ENCODE results near the gene TMEM260.

TMEM260 gene

DNA sequence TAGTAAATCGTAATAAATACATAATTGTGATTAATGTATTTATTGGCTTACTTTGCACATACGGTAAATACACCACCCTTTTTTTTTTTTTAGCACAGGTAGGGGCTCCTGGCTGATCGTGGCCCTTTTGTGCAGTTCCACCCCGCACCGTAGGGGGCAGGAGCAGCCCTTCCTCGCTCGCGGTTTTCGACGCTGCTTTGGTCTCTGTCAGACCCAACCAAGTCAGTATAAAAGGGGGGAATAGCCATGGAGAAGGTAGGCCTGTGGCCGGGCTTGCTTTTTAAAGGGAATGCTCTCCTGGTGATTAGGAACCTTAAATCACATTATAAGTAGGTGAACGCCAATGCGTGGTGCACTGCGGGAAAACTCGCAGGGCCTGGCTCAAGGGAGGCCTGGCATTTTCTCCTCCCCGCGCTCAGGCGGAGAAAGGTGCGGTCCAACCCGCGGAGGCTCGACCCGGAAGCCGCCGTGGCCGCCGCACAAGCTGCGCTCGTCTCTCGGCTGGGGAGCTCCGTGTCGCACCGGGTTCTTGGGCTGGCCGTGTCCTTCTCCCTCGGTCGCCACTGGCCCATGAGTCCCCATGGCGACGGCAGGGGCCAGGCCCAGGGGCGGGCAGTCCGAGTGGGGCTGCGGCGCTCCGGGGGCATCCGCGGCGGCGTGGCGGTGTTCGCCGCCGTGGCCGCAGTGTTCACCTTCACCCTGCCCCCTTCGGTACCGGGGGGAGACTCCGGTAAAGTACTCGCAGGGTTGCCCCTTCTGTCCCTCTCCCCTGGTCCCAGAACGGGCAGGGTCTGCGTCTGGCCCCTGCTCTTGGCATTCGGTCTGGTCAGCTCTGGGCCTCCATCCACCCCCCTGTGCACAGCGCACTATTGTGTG is at the start of gene TMEM260:
TMEM260 (plus strand) TSS at position 454 of the 876 bp plus-strand sequence; CDS start at position 571, 117 bp downstream.
- DNase-seq: peak; percentile 92

DNA sequence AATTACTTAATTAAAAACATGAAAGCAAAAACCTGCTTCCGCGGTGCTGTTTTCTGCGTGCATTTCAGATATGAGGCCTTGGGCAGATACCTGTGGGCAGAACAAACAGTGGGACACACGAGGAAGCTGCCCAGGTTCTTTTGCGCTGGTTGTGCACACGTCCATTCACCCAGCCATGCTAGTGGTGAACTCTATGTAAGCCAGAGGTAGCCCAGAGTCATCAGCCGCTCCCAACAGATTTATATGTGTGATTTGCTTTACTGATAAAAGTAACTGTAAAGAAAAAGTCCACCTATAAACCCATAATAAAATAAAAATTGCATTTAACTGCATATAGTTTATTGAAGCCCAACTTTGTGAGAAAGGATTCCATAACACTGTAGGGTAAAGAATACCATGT is 47.1 kb upstream of the TMEM260 start:
- no peak for DNase-seq

DNA sequence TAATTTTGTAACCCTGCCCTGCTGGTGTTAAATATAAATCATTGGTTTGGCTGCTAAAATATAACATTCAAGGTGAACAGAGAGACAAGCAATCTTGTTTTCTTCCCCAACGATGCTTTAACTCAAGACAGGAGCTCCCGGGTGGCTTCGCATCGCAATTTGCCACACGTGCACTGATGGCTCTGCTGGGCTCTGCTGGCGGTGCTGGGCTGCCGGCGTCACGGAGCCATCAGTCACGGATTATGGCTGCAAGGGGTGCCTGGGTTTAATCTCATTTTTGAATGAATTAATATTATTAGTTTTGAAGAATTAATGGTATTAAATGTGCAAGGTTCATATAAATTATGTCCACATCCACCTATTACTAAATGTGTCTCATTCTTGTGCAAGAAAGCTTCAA is 44.9 kb upstream of the TMEM260 start:
- DNase-seq: no peak

DNA sequence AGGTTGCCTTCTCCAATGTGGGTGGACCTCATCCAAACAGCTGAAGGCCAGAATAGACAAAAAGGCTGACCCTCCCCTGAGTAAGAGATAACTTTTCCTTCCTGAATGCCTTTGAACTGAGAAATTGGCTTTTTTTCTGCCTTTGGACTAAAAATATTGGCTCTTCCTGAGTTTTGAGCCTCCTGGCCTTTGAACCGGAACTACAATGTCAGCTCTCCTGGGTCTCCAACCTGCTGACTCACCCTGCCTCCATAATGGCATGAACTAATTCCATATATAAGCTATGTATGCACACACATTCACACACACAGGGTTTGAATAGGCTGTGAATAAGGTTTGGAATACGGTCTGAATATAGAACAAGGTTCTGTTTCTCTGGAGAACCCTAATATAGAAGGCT is 39.7 kb upstream of the TMEM260 start:
- DNase-seq: no peak

DNA sequence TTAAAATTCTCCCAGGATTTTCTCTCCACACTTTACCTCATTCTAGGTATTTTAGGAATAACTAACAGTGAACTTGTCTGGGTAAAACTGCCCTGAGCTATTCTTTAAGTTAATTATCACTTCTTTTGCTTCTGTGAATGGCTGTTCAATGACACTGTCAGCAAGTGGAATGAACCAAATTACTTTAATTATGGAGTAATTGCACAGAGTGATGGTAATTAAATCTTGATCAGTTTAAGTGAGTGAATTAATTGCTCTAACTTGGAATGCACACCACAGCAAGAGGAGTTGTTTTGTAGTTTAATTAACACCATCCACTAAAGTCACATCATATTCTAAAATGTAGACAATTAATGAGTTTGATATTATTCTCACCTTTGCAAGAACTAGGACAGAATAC is 36.2 kb upstream of the TMEM260 start:
- no peak for DNase-seq

DNA sequence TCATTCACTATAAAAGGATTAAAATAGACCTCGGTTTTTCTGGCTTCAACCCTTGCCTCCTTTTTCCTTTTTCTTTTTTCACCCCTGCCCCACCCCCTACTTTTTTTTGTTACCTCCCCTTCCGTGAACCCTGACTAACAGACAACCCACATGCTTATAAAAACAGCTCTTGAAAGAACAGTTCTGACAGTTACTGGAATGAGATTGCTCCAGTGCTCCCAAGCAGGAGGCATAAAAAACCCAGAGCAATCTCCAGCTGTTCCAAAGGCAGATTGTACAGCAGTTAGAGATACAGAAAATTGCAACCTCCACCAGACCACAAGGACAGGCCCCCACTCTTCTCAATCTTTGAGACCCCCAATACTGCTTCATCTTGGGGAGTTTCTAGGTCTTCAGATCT is 29.9 kb upstream of the TMEM260 start:
- DNase-seq: no peak

DNA sequence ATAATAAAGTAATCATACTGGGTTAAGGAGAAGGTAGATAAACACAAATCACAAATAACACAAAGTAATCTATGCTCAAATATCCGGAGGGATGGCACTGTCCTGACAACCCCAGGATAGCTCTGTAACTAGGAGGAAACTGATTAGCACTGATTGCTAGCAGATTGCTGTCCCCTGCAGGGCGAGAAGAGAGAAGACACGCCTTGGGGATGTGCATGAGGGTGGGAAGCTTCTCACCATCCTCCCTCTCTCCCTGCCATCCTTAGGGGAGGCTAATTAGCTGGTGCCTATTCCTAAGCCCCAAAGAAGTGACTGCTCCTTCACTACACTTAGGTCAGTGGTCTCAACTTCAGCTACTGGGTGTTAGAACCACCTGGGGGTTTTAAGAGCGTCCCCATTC is 27.0 kb upstream of the TMEM260 start:
- DNase-seq: no peak

DNA sequence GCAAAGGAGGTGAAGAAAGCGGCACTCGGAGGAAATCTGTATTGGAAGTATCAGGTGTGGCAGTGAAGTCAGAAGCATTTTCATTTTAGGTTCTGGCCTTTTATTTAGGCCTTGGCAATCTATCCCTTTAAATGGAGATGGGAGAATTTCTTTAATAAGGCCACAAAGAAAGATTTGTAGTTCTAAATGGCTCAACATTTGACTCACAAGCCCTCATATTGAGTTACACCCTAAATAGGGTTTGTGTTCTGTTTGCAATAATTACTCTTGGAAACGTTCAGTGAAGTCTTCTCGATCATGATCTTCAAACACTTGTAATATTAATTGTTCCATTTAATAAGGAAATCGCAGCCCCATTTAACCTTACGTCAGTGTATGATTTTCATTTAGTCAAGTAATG is 25.3 kb upstream of the TMEM260 start:
- DNase-seq: no peak

DNA sequence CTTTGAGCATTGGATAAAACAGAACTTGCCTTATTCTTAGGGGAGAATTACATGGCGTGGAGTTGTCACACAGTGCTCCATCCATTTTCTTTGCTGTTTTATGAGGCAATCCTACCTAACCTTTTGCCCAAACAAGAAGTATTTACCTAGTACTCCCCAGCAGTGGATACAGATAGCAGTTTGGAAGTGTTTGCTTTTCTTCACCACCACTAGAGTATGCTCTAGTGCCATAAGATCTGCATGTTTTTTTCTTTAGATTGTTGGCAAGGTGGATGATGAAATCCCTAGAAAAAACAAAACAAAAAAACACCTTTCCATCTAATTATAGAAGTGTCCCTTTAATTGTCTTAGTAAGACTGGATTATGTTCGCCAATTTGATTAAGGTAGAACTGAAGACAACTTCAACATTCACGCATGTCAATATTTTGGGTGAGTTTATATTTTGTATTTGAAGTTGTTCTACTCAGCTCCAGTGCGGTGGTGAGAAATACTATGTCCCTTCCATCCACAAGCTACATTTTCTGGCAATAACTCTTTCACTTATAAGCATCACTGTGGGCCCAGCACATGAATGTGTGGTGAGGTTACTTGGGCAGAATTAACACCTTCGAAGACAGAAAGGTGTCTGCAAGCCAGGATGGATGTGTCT is 23.6 kb upstream of the TMEM260 start:
- no peak for DNase-seq

DNA sequence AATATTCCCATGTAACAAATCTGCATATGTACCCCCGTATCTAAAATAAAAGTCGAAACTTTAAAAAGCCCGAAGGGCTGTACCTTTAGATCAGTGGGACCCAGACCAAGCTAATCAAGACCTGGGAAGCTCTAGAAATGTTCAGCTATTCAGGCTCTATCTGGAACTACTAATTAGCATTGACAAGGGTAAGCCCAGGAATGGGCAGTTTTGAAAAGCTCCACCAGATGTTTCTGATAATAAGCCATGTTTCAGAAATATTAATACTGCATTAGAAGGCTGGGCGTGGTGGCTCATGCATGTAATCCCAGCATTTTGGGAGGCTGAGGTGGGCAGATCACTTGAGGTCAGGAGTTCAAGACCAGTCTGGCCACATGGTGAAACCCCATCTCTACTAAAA is 20.4 kb upstream of the TMEM260 start:
- DNase-seq: no peak

DNA sequence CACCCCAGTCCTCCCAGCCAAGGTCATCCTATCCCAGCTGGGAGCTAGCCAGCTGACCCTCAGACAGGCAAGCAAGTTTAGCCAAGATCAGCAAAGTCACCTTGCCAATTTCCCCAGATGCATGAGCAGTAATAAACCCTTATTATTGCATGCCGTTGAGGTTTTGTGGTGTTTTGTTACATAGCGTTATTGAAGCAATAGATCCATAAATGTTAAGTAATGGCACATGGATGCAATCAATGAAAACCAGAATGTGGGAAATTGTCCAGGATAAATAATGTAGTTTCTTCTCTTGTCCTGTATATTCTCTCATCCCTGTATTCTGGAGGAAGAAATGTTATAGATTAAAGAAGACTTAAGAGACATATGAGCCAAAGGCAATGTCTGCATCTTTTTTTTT is 18.0 kb upstream of the TMEM260 start:
- DNase-seq: no peak

DNA sequence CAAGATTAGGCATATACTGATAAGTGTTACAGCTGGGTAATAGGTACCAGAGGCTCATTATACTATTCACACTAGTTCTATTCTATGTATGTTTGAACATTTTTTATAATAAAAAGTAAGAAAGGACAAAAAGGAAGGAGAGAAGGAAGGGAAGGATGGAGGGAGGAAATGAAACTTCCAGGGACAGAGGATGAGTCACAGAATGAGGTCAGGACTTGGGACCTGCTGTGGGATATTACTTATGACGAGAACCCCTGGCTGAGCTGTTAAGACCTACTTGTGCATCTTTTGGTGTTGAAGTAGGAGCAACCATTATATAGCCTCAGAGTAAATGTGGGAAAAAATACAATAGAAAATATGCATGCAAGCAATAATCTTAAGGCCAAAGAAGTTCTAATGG is 16.7 kb upstream of the TMEM260 start:
- no peak for DNase-seq

DNA sequence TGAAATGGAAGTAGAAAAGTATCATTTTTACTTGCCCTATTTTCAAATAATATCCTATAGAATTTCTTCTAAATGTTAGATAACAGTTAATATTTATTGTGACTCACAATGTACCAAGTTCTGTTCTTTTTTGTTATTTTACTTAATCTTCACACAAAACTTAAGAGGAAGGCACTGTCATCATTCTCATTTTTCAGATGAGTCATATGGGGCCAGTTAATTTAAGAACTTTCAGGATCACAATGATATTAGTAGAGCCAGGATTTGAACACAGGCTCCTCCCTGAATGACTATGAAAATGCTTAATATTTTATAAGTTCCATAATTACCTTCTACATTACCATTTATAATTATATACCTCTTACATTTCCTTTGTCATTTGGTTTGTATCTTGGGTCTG is 10.4 kb upstream of the TMEM260 start:
- DNase-seq: no peak

DNA sequence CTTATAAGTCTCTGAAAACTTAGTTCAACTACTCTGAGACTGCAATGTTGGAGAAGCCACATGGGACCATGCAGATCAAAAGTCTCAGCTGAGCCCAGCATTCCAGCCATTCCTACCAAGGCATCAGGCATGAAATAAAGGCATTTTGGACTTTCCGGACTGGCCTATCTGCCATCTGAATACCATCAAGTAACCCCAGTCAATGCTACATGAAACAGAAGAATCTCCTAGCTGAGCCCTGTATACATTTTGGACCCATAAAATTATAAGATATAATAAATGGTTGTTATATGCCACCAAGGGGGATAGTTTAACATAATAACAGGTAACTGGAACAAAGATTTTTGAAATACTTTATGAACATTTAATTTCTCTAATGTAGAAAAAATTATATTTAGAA is 9.3 kb upstream of the TMEM260 start:
- no peak for DNase-seq

DNA sequence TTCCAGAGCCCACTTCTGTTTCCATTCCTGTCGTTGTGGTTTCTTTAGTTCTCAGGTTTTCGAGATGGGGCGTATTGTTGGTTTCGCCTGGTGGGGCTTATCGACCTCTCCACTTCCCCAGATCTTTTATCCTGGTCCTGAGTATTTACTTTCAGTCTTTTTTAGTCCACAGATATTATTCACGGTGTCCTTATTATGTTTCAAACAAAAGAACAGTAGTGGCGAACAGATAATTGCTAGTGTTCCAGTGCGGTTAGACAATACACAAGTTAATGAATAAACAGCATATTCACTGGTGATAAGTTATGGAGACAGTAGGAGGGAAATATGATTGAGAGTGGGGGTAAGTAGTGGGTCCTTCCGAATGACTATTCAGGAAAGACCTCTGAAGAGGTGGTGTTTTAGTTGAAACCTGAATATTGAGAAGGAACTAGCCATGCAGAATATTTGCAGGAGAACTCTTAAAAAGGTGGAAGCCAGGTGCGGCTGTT is 668 bp downstream of the TMEM260 start:
- no peak for DNase-seq

DNA sequence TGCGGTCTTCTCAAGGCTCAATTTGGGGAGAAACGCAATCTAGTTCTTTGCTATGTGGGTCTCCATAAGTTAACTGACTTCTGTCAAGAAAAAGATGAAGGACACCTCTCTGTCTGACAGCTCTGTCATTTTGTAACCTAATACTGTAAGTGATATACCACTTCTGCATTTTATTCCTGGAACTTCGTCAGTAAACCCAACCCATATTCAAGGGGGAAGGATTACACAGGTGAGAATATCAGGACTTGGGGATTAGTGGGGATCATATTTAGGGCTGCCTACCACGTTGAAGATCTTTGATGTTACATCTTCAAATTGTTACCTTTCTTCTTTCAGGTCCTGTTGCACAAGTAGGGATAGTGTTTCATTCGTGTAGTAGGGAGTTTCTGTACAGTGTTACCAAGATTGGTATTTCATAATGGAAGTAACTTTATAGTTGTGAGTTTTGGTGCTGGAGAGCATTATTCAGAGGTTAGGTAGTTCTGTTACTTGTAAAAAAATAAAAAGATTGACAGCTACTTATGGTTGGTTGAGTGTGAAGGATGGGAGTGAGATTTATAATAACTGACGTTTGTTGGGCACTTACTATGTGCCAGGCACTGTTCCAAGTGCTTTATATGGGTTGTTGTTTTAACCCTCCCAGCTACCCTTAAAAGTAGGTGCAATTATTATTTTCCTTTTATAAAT is 1.6 kb downstream of the TMEM260 start:
- no peak for DNase-seq

DNA sequence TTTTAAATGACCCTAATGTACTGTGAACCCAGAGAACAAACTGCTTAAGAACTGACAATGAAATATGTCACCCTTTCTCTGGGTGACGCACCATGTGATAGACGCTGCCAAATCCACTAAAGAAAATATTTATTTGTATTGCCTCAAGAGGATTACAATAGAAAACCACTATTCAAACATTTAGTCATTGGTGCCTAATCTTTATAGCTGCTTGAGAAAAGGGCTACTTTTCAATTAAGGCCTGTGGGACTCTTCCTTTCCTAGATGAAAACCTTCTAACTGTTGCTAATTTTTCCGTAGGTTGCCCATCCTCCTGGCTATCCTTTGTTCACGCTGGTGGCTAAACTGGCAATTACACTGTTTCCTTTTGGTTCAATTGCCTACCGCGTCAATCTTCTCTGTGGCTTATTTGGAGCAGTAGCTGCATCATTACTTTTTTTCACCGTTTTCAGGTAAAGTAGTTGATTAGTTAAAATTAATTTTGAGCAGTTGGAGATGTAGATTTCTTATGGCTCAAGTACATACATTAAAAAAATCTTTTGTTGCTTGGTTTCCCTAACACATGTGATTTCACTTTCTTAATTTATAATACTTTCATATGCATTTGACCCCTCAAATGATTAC is 6.0 kb downstream of the TMEM260 start:
- no peak for DNase-seq

DNA sequence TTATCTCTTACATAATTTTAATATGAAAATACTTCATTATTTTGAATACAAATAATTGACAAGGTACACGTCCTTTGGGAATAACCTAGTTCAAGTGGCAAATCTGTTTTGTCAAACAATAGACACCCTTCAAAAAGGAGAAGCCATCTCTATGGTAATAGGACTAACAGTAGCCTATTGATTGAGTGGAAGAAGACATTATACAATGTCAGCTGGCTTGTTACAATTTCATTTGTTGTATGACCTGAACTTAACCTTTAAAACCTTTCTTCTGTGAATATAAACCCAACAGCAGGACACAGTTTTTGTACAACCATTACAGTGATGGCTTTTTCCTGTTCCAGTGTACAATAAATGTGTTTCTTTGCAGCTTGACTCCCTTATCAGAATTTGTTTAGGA is 8.1 kb downstream of the TMEM260 start:
- no peak for DNase-seq

DNA sequence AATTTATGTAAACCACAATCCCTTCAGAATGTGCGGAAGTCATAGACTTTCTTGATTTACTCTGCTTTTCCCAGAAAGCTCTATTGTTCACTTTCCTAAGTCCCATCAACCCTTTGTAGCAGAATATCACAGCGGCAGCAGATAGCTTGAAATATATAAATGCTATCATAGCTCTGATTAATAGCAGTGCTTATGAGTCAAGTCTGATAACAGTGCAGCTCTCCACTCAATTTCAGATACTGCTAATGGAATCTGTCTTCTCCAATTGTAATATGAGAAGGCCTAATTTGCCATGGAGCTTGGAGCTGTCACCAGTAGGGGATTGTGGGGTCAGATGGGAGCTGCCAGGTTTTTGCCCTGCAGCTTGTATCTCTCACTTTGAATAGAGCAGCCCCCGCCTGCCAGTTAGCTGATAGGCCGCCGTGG is 10.9 kb downstream of the TMEM260 start:
- no peak for DNase-seq

DNA sequence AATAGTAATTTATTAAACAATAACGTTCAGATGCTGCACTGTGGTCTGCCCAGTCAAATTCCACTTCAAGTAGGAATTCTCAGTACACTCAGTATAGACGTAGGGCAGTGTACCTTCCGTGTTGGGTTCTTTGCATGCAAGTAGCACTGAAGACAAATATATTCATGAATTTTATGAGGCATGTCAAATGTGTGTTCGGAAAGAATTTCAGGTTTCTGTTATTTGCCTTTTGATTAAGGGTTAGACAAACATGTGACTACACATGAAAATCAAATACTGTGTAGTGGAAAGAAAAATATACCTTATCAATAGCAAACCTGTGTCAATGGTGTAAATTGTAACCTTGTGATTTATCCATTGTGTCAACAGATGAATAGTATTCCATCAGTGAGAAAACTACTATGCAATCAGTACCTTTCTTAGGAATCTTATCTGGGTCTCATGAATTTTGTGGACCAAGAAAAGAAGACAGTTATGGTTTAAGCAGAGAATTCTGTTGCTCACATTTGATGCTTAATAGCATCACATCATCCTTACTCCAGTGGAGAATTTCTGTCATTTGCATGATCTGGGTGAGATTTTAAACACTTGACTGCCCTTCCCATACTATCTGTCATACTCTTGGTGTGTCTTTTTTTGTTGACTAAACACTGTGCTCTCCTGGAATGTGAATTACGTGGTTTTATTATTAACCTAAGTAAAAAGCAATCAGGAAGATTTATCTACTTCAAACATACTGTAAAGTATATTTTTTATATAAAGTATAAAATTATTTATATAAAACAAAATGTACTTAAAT is 13.3 kb downstream of the TMEM260 start:
- DNase-seq: no peak

DNA sequence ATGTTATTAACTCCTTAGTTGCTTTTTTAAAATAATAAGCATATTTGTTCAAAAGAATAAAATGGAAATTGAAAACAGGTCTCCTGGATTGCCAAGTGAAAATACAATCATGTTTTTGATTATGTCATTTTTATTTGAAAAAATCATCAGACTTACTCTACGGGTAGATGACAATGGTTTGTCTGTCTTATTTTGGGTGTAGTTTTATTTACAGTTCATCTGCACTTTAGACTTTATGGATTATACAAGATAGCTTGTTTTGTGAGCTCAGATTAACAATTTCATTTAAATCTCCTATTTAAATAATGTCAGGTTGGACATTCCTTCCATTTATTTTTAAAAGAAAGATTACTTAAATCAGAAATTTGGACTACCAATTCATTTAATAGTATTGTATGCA is 14.8 kb downstream of the TMEM260 start:
- DNase-seq: no peak

DNA sequence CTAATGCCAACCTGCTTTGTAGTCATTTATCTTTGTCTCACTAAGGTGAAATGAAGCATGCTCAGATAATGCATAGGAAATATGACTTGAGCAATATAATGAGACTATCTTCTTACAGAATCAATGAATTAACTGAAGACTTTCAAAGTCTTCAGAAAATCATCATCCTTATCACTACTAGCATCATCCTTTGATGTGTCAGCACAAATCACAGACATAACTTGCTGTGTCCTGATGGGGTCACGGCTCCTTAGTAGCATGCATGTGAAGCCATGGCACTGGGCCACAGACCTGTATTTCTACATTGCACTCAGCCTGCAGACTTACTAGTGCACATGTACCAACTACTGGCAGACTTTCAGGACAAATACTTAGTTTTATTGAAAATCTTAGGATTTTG is 18.9 kb downstream of the TMEM260 start:
- DNase-seq: no peak

Data from activated gamma-delta T cell treated with Interleukin-2 at 50 U/mL for 16 hours (primary cell).